DND-41 (cell line): Measurements from ENCODE around the gene FXYD3.
A peak's percentile ranks its signal among the peaks of the same experiment; 100 is the strongest.

Experiments used
- ATAC-seq: fragments of 200-7000 bp; cut with Tn5 transposase; 3 replicates; pipeline ENCODE4 v1.9.1; 2021; ENCODE audit warnings: low read depth; ENCODE audit not compliant: insufficient read depth
- DNase-seq: peaks from one replicate; pipeline ENCODE4 v3.0.0-alpha.2; 2020
- H2AFZ ChIP-seq: 2 replicates; pipeline ENCODE4 v1.6.0; 2012; ENCODE audit warnings: low read depth, low read length
- H3K27ac ChIP-seq: 2 replicates; pipeline ENCODE4 v1.5.1; 2012; ENCODE audit warnings: low read length, inconsistent platforms
- H3K27me3 ChIP-seq: fragments of 200-600 bp; sonication (generic); 2 replicates; pipeline ENCODE4 v1.6.0; 2012; ENCODE audit warnings: low read length, mild to moderate bottlenecking, inconsistent platforms; ENCODE audit not compliant: insufficient read depth, poor library complexity
- H3K36me3 ChIP-seq: 2 replicates; pipeline ENCODE4 v1.5.1; 2012; ENCODE audit warnings: low read length, inconsistent platforms; ENCODE audit not compliant: insufficient read depth
- H3K4me1 ChIP-seq: 2 replicates; pipeline ENCODE4 v1.5.1; 2012; ENCODE audit warnings: mild to moderate bottlenecking, low read length; ENCODE audit not compliant: insufficient read depth
- H3K4me2 ChIP-seq: 2 replicates; pipeline ENCODE4 v1.6.0; 2012; ENCODE audit warnings: mild to moderate bottlenecking, moderate library complexity, low read length, inconsistent platforms; ENCODE audit not compliant: insufficient read depth
- H3K4me3 ChIP-seq, 2 experiments: fragments of 200-600 bp in 1 of 2; shearing (Covaris generic) in 1 of 2; 2 replicates each; pipeline ENCODE4 v1.5.1; 2012 to 2016; ENCODE audit warnings: inconsistent platforms in 2 of 2, low read length in 2 of 2, mild to moderate bottlenecking in 2 of 2, low read depth in 1 of 2, moderate library complexity in 1 of 2
- H3K79me2 ChIP-seq: 2 replicates; pipeline ENCODE4 v1.6.0; 2012; ENCODE audit warnings: low read length, inconsistent platforms; ENCODE audit not compliant: insufficient read depth
- H3K9ac ChIP-seq: 2 replicates; pipeline ENCODE4 v1.6.0; 2012; ENCODE audit warnings: low read depth, mild to moderate bottlenecking, inconsistent platforms, low read length, moderate library complexity
- H3K9me3 ChIP-seq: 2 replicates; pipeline ENCODE4 v1.5.1; 2012; ENCODE audit warnings: low read length, moderate library complexity, mild to moderate bottlenecking, inconsistent platforms; ENCODE audit not compliant: insufficient read depth, severe bottlenecking
- H4K20me1 ChIP-seq: 2 replicates; pipeline ENCODE4 v1.6.0; 2012; ENCODE audit warnings: low read length; ENCODE audit not compliant: insufficient read depth
- EZH2 ChIP-seq: IDR thresholded peaks from 3 replicates; pipeline ENCODE4 v1.6.1; 2012; ENCODE audit warnings: borderline replicate concordance, low read depth, mild to moderate bottlenecking, moderate library complexity, low read length, inconsistent platforms; ENCODE audit not compliant: severe bottlenecking
- TF ChIP-seq, protein P1 (sequence below): IDR thresholded peaks from 2 replicates; pipeline ENCODE4 v1.5.1; 2012; ENCODE audit warnings: borderline replicate concordance, low read length, moderate library complexity, mild to moderate bottlenecking; ENCODE audit not compliant: poor library complexity, severe bottlenecking; ENCODE audit errors: extremely low read depth

The FXYD3 gene

DNA sequence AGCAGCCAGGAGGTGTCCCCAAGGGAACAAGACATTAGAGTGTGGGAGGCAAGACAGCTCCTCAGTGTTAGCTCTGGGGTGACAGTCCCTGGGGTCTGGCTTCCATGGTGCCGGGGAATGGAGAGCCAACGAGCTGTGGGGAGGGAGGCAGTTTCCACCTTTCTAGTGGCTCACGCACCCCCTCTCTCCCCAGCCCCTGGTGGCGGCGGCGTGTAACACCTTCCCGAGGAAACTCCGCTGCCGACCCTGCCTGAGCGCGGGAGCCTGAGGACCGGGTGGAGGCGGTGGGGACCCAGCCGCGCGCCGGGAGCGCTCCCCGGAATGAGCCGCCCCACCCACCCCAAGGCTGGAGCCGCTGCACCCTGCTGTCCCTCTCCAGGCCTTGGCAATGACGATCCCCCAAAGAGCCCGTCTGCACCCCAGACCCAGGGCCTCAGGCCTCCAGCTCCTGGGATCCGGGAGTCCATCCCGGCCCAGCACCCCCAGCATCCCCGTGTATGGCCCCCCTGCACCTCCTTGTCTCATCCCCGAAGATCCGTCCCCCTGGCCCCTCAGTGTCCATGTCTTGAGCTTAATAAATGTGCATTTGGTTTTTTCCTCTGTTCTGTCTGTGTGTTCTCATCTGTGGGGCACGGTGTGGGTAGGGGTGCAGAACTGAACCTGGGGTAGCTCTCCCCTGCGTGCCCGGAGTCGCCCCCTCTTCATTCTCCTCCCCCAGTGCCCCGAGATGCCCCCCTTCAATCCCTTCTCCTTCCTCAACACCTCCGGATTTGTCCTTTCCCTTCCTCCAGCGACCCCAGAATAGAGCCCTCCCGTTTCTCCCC is 38.3 kb downstream of the FXYD3 start:
- TF ChIP-seq, protein P1, sequence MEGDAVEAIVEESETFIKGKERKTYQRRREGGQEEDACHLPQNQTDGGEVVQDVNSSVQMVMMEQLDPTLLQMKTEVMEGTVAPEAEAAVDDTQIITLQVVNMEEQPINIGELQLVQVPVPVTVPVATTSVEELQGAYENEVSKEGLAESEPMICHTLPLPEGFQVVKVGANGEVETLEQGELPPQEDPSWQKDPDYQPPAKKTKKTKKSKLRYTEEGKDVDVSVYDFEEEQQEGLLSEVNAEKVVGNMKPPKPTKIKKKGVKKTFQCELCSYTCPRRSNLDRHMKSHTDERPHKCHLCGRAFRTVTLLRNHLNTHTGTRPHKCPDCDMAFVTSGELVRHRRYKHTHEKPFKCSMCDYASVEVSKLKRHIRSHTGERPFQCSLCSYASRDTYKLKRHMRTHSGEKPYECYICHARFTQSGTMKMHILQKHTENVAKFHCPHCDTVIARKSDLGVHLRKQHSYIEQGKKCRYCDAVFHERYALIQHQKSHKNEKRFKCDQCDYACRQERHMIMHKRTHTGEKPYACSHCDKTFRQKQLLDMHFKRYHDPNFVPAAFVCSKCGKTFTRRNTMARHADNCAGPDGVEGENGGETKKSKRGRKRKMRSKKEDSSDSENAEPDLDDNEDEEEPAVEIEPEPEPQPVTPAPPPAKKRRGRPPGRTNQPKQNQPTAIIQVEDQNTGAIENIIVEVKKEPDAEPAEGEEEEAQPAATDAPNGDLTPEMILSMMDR: peak; percentile 80
- peak; percentile 84 for TF ChIP-seq EZH2
- peaks cover 28% of the 10 kb centered on the region for H3K4me1 ChIP-seq

DNA sequence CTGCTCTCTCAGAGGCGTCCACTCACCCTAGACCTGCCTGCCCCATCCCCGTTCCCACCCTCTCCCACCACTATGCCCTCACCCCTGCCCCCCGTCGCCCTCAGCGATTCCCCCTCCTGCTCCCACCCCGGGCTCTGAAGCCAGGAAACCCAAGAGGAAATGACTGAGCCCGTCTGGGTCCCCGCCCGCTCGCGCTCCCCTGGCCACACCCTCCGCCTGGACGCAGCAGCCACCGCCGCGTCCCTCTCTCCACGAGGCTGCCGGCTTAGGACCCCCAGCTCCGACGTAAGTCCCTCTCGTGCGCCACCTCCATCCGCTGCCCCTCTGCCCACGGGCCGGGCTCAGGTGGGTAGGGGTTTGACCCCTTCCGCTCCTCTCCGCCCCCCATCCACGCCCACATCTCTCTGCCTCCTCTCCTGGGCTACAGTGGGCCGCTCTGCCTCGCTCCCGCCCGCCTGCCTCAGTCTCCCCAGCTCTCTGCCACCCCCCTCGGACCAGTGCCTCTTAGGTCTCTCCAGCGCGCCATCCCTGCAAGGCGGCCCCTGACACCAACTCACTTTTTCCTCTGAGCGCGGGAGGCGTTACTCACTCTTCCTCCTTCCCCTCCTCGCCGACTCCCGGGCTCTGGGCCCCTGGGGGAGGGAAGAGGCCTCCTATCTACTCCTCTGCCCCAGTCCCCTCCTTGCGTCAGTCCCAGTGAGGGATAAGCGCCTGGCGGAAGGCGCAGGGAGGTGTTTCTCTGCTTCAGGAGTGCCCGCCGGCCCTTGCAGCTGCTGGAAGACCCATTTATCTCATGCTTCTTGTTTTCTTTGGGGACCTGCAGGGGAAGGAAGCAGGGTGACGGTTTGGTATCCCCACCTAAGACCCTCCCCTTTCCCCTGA is 39.1 kb downstream of the FXYD3 start, which contains the start of gene FXYD5:
Gene FXYD5, plus strand, starts transcription at position 211 of the 882 bp plus-strand sequence. CDS start 816 bp downstream, outside the sequence.
- H3K79me2 ChIP-seq: peaks cover 12% of the 10 kb centered on the region; the same call in 1 of the 2 replicates
- DNase-seq (peak; percentile 78), ATAC-seq (peak; percentile 81)
- H3K4me2 ChIP-seq: peak within 1 kb of the TSS; percentile 91
- peak within 1 kb of the TSS; percentile 78 for H3K27ac ChIP-seq
- peak within 1 kb of the TSS; percentile 97 for H2AFZ ChIP-seq
- no peak for TF ChIP-seq EZH2
- TF ChIP-seq, protein P1: no peak
- peak within 1 kb of the TSS; percentile 83 for H3K9ac ChIP-seq
- peaks cover 28% of the 10 kb centered on the region for H3K4me1 ChIP-seq
- peaks cover 18% of the 10 kb centered on the region for H3K27me3 ChIP-seq
- peaks cover 3% of the 10 kb centered on the region; the same call in 1 of the 2 replicates for H4K20me1 ChIP-seq
- peaks cover 27% of the 10 kb centered on the region for H3K36me3 ChIP-seq
- H3K9me3 ChIP-seq: no peaks in the 10 kb centered on the region
- H3K4me3 ChIP-seq: peak within 1 kb of the TSS; percentile 86 to 93

More for the DNA sequence above, 38.3 kb downstream of the FXYD3 start:
- Histone ChIP-seq H2AFZ (peak overlapping the region; percentile 97), H3K36me3 (peaks cover 19% of the 10 kb centered on the region), H3K9ac (peak overlapping the region; percentile 83), H4K20me1 (peaks cover 3% of the 10 kb centered on the region; the same call in 1 of the 2 replicates), H3K9me3 (no peaks in the 10 kb centered on the region), H3K27me3 (peaks cover 18% of the 10 kb centered on the region), H3K79me2 (peaks cover 12% of the 10 kb centered on the region; the same call in 1 of the 2 replicates), H3K27ac (peak overlapping the region; percentile 56), H3K4me2 (peak overlapping the region; percentile 91), H3K4me3 (peak overlapping the region; percentile 86 to 93; a peak in 3 of 4 replicates)
- DNase-seq (peak; percentile 78), ATAC-seq (peak; percentile 73)

DNA sequence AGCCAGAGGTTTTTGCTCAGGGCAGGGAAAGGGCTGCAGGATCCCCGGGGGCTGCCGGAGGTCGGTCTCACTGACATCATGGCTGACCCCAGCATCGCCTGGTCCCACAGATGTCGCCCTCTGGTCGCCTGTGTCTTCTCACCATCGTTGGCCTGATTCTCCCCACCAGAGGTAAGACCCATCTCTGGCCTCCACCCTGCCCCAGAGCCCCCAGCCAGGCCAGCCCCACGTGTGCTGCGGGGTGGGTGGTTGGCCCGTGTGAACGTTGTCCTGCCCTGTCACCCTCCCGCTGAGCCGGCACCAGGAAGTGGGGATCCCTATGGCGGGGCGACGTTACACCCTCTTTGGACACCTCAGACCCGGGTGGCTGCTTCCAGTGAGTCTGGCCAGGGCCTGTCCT is 39.8 kb downstream of the FXYD3 start:
- Histone ChIP-seq H3K27ac (peak overlapping the region; percentile 78), H4K20me1 (peaks cover 3% of the 10 kb centered on the region; the same call in 1 of the 2 replicates), H3K4me2 (peak overlapping the region; percentile 91), H3K4me1 (peaks cover 28% of the 10 kb centered on the region), H2AFZ (peak overlapping the region; percentile 97), H3K9ac (peak overlapping the region; percentile 83), H3K79me2 (peaks cover 12% of the 10 kb centered on the region; the same call in 1 of the 2 replicates), H3K4me3 (peak overlapping the region; percentile 86 to 93), H3K36me3 (peaks cover 32% of the 10 kb centered on the region), H3K9me3 (no peaks in the 10 kb centered on the region), H3K27me3 (peaks cover 18% of the 10 kb centered on the region)
- ATAC-seq (0 out of 3 replicates have a peak, but pooled peaks have one; percentile 0), DNase-seq (no peak)
- TF ChIP-seq EZH2: no peak
- TF ChIP-seq, protein P1: no peak
